SIG-M5 treated with dmso at 0.1 percent for 504 hours (cell line): ENCODE results near the gene DYRK1A.

Source experiments
- DNase-seq: peaks from one replicate; lab custom pipeline; 2025; ENCODE audit not compliant: unreplicated experiment; lab: John Stamatoyannopoulos, UW

The DYRK1A gene

GRCh38 chr21:37447288-37447936, 80.8 kb downstream of the DYRK1A start:
- no peak for DNase-seq

GRCh38 chr21:37449302-37449937, 82.8 kb downstream of the DYRK1A start:
- DNase-seq = no peak

GRCh38 chr21:37450445-37450941, 83.9 kb downstream of the DYRK1A start:
- DNase-seq = no peak

GRCh38 chr21:37451446-37451845, 84.9 kb downstream of the DYRK1A start:
- no peak for DNase-seq

GRCh38 chr21:37452227-37452626, 85.7 kb downstream of the DYRK1A start:
- no peak for DNase-seq

GRCh38 chr21:37453350-37453749, 86.8 kb downstream of the DYRK1A start:
- no peak for DNase-seq

GRCh38 chr21:37454869-37455503, 88.4 kb downstream of the DYRK1A start:
- no peak for DNase-seq

GRCh38 chr21:37455504-37455911, 88.9 kb downstream of the DYRK1A start:
- DNase-seq = no peak

GRCh38 chr21:37458669-37459276, 92.2 kb downstream of the DYRK1A start:
- no peak for DNase-seq

- DNase-seq = no peak
Observed at GRCh38 chr21:37459575-37459974, 93.0 kb downstream of the DYRK1A start.

- DNase-seq = no peak
Observed at GRCh38 chr21:37460196-37460595, 93.6 kb downstream of the DYRK1A start.

- DNase-seq = no peak
Observed at GRCh38 chr21:37461479-37461878, 94.9 kb downstream of the DYRK1A start.

GRCh38 chr21:37462087-37462861, 95.7 kb downstream of the DYRK1A start:
- DNase-seq = no peak

GRCh38 chr21:37463083-37463801, 96.7 kb downstream of the DYRK1A start:
- peak; percentile 64 for DNase-seq

GRCh38 chr21:37467082-37467481, 100.5 kb downstream of the DYRK1A start:
- no peak for DNase-seq

GRCh38 chr21:37468909-37469308, 102.3 kb downstream of the DYRK1A start:
- no peak for DNase-seq

GRCh38 chr21:37469441-37469840, 102.9 kb downstream of the DYRK1A start:
- DNase-seq = no peak

GRCh38 chr21:37472581-37472980, 106.0 kb downstream of the DYRK1A start:
- DNase-seq = no peak

- no peak for DNase-seq
Observed at GRCh38 chr21:37473491-37473890, 106.9 kb downstream of the DYRK1A start.

GRCh38 chr21:37474342-37474741, 107.8 kb downstream of the DYRK1A start:
- no peak for DNase-seq
